ENCODE measurements around the gene C12orf43. TPM values are rescaled to one million over a fixed set of nuclear protein-coding genes. Genes with fewer than 3 reads are reported as not detected.

Gene C12orf43
- total and polyA plus RNA-seq, 3 experiments from 2014 or later, result 24.9 to 40.3 (median 38.1) TPM

GRCh38 chr12:121026274-121027045 lies 10.2 kb upstream of the C12orf43 start:
- CTCF ChIA-PET, result interaction anchor here (1.3 kb wide), 1 partner anchor 34 kb away, joined by 5 read pairs; no protein-coding TSS in a partner anchor
- peaks cover 7 to 20% (median 10%) of the 10 kb centered on the region in 3 donors for H3K4me1 Mint-ChIP-seq
- peaks cover 0 to 73% (median 27%) of the 10 kb centered on the region in 3 donors for H3K36me3 Mint-ChIP-seq
- DNase-seq, result no peak
- POLR2A ChIA-PET, result no interaction called here
- H3K4me3 ChIP-seq (ENCODE audit: low read length), result no peak overlapping the region
- H3K27ac Mint-ChIP-seq, result peak overlapping the region in 4 of 8 donors; percentile 32 to 68 (median 50)
- peak overlapping the region in 1 of 7 donors; percentile 76 for H3K4me3 Mint-ChIP-seq
- H3K9me3 Mint-ChIP-seq, result no peaks in the 10 kb centered on the region
- H3K27me3 Mint-ChIP-seq, result no peaks in the 10 kb centered on the region
- H3K9me3 ChIP-seq (ENCODE audit: low read length), result no peaks in the 10 kb centered on the region
- H3K27me3 ChIP-seq (ENCODE audit: insufficient read depth, low read length, poor library complexity, severe bottlenecking), result no peaks in the 10 kb centered on the region
- H3K36me3 ChIP-seq (ENCODE audit: insufficient read depth, low read length), result peaks cover 24% of the 10 kb centered on the region
- H3K4me1 ChIP-seq (ENCODE audit: insufficient read depth, low read length), result no peaks in the 10 kb centered on the region
- no peak overlapping the region for H3K27ac ChIP-seq (ENCODE audit: low read depth, low read length)

GRCh38 chr12:121025442-121026226 lies 9.3 kb upstream of the C12orf43 start:
- CTCF ChIA-PET, result interaction anchor here (0.7 kb wide), 1 partner anchor 160 kb away, joined by 3 read pairs; no protein-coding TSS in a partner anchor
- Mint-ChIP-seq H3K36me3 (peaks cover 0 to 74% (median 25%) of the 10 kb centered on the region in 3 donors), H3K4me3 (no peak overlapping the region), H3K27ac (no peak overlapping the region), H3K27me3 (no peaks in the 10 kb centered on the region), H3K9me3 (no peaks in the 10 kb centered on the region), H3K4me1 (peaks cover 7 to 17% (median 10%) of the 10 kb centered on the region in 3 donors)
- no peak overlapping the region for H3K4me3 ChIP-seq (ENCODE audit: low read length)
- no peaks in the 10 kb centered on the region for H3K27me3 ChIP-seq (ENCODE audit: insufficient read depth, low read length, poor library complexity, severe bottlenecking)
- no peaks in the 10 kb centered on the region for H3K4me1 ChIP-seq (ENCODE audit: insufficient read depth, low read length)
- POLR2A ChIA-PET, result interaction anchor here (0.7 kb wide), 1 partner anchor 7 kb away, joined by 5 read pairs; no protein-coding TSS in a partner anchor
- H3K36me3 ChIP-seq (ENCODE audit: insufficient read depth, low read length), result peaks cover 24% of the 10 kb centered on the region
- DNase-seq, result no peak
- no peak overlapping the region for H3K27ac ChIP-seq (ENCODE audit: low read depth, low read length)
- no peaks in the 10 kb centered on the region for H3K9me3 ChIP-seq (ENCODE audit: low read length)

DNA sequence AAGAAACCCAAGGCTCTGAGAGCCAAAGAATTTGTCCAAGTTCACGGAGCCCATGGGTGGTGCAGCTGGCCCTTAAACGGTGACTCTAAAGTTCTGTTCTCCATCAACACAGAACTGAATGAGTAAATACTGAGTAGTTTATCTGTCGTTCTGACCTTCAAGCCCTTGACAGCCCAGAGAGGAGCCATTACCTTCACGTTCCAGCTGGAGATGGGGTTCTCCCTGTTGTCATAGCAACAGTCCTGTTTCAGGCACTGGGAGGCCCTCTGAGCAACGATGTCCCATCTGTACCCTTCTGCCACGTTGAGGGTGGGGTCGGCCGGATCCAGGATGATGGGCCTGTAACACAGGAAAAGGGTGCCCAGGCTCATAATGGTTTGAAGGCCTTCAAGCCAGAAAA lies 7.5 kb upstream of the C12orf43 start:
- ChIA-PET CTCF (no interaction called here), POLR2A (no interaction called here)
- Histone ChIP-seq H3K27me3 (ENCODE audit: insufficient read depth, low read length, poor library complexity, severe bottlenecking) (no peaks in the 10 kb centered on the region), H3K4me3 (ENCODE audit: low read length) (no peak overlapping the region), H3K27ac (ENCODE audit: low read depth, low read length) (no peak overlapping the region), H3K4me1 (ENCODE audit: insufficient read depth, low read length) (no peaks in the 10 kb centered on the region), H3K9me3 (ENCODE audit: low read length) (no peaks in the 10 kb centered on the region), H3K36me3 (ENCODE audit: insufficient read depth, low read length) (peaks cover 24% of the 10 kb centered on the region)
- peaks cover 0 to 75% (median 26%) of the 10 kb centered on the region in 3 donors for H3K36me3 Mint-ChIP-seq
- peaks cover 7 to 14% (median 10%) of the 10 kb centered on the region in 3 donors for H3K4me1 Mint-ChIP-seq
- H3K4me3 Mint-ChIP-seq, result no peak overlapping the region
- no peaks in the 10 kb centered on the region for H3K9me3 Mint-ChIP-seq
- H3K27me3 Mint-ChIP-seq, result no peaks in the 10 kb centered on the region
- DNase-seq, result no peak
- no peak overlapping the region for H3K27ac Mint-ChIP-seq

- Mint-ChIP-seq H3K9me3 (no peaks in the 10 kb centered on the region), H3K27ac (no peak overlapping the region), H3K36me3 (peaks cover 0 to 65% (median 27%) of the 10 kb centered on the region in 3 donors), H3K4me1 (peaks cover 0 to 4% (median 4%) of the 10 kb centered on the region in 3 donors), H3K4me3 (no peak overlapping the region), H3K27me3 (no peaks in the 10 kb centered on the region)
- DNase-seq, result no peak
- Histone ChIP-seq H3K36me3 (ENCODE audit: insufficient read depth, low read length) (peaks cover 19% of the 10 kb centered on the region), H3K27me3 (ENCODE audit: insufficient read depth, low read length, poor library complexity, severe bottlenecking) (no peaks in the 10 kb centered on the region), H3K4me1 (ENCODE audit: insufficient read depth, low read length) (no peaks in the 10 kb centered on the region), H3K9me3 (ENCODE audit: low read length) (no peaks in the 10 kb centered on the region), H3K4me3 (ENCODE audit: low read length) (no peak overlapping the region), H3K27ac (ENCODE audit: low read depth, low read length) (no peak overlapping the region)
- ChIA-PET CTCF (no interaction called here), POLR2A (interaction anchor here (0.6 kb wide), 1 partner anchor 403 kb away, joined by 4 read pairs; no protein-coding TSS in a partner anchor)
Measured at GRCh38 chr12:121022713-121023112, 6.4 kb upstream of the C12orf43 start.

DNA sequence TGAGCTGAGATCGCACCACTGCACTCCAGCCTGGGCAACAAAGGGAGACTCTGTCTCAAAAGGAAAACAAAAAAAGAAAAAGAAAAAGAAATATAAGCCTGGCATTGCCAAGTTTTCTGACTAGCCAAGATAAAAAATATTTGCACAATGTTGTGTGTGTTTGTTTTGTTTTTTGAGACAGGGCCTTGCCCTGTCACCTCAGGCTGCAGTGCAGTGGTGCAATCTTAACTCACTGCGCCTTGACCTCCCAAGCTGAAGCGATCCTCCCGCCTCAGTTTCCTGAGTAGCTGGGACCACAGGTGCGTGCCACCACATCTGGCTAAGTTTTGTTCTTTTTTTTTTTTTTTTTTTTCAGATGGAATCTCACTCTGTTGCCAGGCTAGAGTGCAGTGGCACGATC lies 5.5 kb upstream of the C12orf43 start:
- Mint-ChIP-seq H3K27ac (no peak overlapping the region), H3K4me3 (no peak overlapping the region), H3K27me3 (no peaks in the 10 kb centered on the region), H3K4me1 (peaks cover 0 to 4% (median 3%) of the 10 kb centered on the region in 3 donors), H3K36me3 (peaks cover 0 to 56% (median 19%) of the 10 kb centered on the region in 3 donors), H3K9me3 (no peaks in the 10 kb centered on the region)
- H3K4me1 ChIP-seq (ENCODE audit: insufficient read depth, low read length), result peaks cover under 1% of the 10 kb centered on the region
- no peak overlapping the region for H3K27ac ChIP-seq (ENCODE audit: low read depth, low read length)
- no peaks in the 10 kb centered on the region for H3K9me3 ChIP-seq (ENCODE audit: low read length)
- no peak overlapping the region for H3K4me3 ChIP-seq (ENCODE audit: low read length)
- no peaks in the 10 kb centered on the region for H3K27me3 ChIP-seq (ENCODE audit: insufficient read depth, low read length, poor library complexity, severe bottlenecking)
- H3K36me3 ChIP-seq (ENCODE audit: insufficient read depth, low read length), result peaks cover 10% of the 10 kb centered on the region
- ChIA-PET CTCF (no interaction called here), POLR2A (no interaction called here)
- DNase-seq, result no peak

DNA sequence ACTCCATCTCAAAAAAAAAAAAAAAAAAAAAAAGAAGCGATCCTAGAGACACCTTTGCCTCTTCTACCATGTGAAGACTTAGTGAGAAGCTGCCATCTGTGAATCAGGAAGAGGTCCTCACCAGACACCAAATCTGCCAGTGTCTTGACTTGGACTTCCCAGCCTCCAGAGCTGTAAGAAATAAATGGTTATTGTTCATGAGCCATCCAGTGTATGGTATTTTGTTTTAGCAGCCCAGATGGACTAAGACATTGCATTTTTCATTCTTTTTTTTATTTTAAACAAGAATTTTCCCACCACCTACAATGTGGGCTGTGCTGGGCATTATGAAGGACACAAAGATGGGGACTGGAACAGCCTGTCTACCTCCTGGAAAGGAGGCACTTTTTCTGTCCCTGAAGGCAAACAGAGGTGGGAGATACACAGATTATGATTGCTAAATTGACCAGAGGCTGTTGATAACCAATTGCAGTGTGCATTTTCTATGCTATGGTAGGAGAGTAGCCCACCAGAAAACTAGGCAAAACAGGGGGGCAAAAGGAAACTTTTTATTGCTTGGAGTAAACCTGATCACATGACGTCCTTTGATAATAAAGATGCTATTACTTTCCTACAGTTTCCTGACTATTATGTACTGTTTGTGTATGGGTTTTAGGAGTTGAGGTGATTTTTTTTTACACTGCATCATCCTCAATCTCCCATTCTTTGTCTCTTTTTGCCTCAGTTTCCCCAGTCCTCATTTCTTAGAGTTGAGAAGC lies 2.8 kb upstream of the C12orf43 start:
- Histone ChIP-seq H3K27me3 (ENCODE audit: insufficient read depth, low read length, poor library complexity, severe bottlenecking) (no peaks in the 10 kb centered on the region), H3K4me3 (ENCODE audit: low read length) (no peak overlapping the region), H3K4me1 (ENCODE audit: insufficient read depth, low read length) (peaks cover 11% of the 10 kb centered on the region), H3K36me3 (ENCODE audit: insufficient read depth, low read length) (no peaks in the 10 kb centered on the region), H3K27ac (ENCODE audit: low read depth, low read length) (no peak overlapping the region), H3K9me3 (ENCODE audit: low read length) (no peaks in the 10 kb centered on the region)
- Mint-ChIP-seq H3K4me3 (no peak overlapping the region), H3K4me1 (peaks cover 19 to 21% (median 20%) of the 10 kb centered on the region in 3 donors), H3K27ac (no peak overlapping the region), H3K9me3 (no peaks in the 10 kb centered on the region), H3K36me3 (peaks cover 0 to 42% (median 12%) of the 10 kb centered on the region in 3 donors), H3K27me3 (no peaks in the 10 kb centered on the region)
- DNase-seq, result no peak
- ChIA-PET CTCF (interaction anchor here (3.6 kb wide), 1 partner anchor 41 kb away, joined by 12 read pairs; no protein-coding TSS in a partner anchor), POLR2A (no interaction called here)

GRCh38 chr12:121017966-121018491 lies 1.7 kb upstream of the C12orf43 start:
- H3K27ac ChIP-seq (ENCODE audit: low read depth, low read length), result no peak overlapping the region
- H3K9me3 ChIP-seq (ENCODE audit: low read length), result no peaks in the 10 kb centered on the region
- CTCF ChIA-PET, result interaction anchor here (3.6 kb wide), 1 partner anchor 42 kb away, joined by 12 read pairs; no protein-coding TSS in a partner anchor
- POLR2A ChIA-PET, result no interaction called here
- H3K27me3 Mint-ChIP-seq, result no peaks in the 10 kb centered on the region
- H3K4me1 Mint-ChIP-seq, result peaks cover 19 to 29% (median 22%) of the 10 kb centered on the region in 3 donors
- H3K9me3 Mint-ChIP-seq, result no peaks in the 10 kb centered on the region
- no peaks in the 10 kb centered on the region for H3K27me3 ChIP-seq (ENCODE audit: insufficient read depth, low read length, poor library complexity, severe bottlenecking)
- H3K4me1 ChIP-seq (ENCODE audit: insufficient read depth, low read length), result peaks cover 11% of the 10 kb centered on the region
- H3K4me3 ChIP-seq (ENCODE audit: low read length), result no peak overlapping the region
- H3K36me3 ChIP-seq (ENCODE audit: insufficient read depth, low read length), result no peaks in the 10 kb centered on the region
- no peak overlapping the region for H3K4me3 Mint-ChIP-seq
- H3K36me3 Mint-ChIP-seq, result peaks cover 0 to 39% (median 11%) of the 10 kb centered on the region in 3 donors
- DNase-seq, result no peak
- peak overlapping the region in 1 of 8 donors; percentile 24 for H3K27ac Mint-ChIP-seq

Data from CD8-positive, alpha-beta memory T cell (primary cell).